GM19438 (cell line): Measurements from ENCODE around the gene DLGAP1.

Experiments
- ATAC-seq: cut with Tn5 transposase; IDR thresholded peaks from one replicate; pipeline ENCODE4 v1.9.1; 2021; ENCODE audit warnings: low read depth; ENCODE audit not compliant: unreplicated experiment

DLGAP1 gene

GRCh38 chr18:3842844-3843243, 612.3 kb downstream of the DLGAP1 start:
- ATAC-seq: no peak

- no peak for ATAC-seq
These were observed 614.3 kb downstream of the DLGAP1 start for GRCh38 chr18:3840766-3841165.

GRCh38 chr18:3839581-3839981, 615.5 kb downstream of the DLGAP1 start:
- ATAC-seq: no peak

GRCh38 chr18:3836483-3837335, 618.4 kb downstream of the DLGAP1 start:
- ATAC-seq: no peak

GRCh38 chr18:3832025-3832638, 623.0 kb downstream of the DLGAP1 start:
- no peak for ATAC-seq

- ATAC-seq: no peak
These were observed 624.5 kb downstream of the DLGAP1 start for GRCh38 chr18:3830604-3831003.

GRCh38 chr18:3827236-3827845, 627.8 kb downstream of the DLGAP1 start:
- ATAC-seq: no peak

GRCh38 chr18:3826021-3826420, 629.1 kb downstream of the DLGAP1 start:
- no peak for ATAC-seq

- ATAC-seq: no peak
These were observed 631.0 kb downstream of the DLGAP1 start for GRCh38 chr18:3824101-3824500.

GRCh38 chr18:3823073-3823472, 632.0 kb downstream of the DLGAP1 start:
- ATAC-seq: no peak

GRCh38 chr18:3821524-3821923, 633.6 kb downstream of the DLGAP1 start:
- ATAC-seq: no peak

- no peak for ATAC-seq
These were observed 635.1 kb downstream of the DLGAP1 start for GRCh38 chr18:3819961-3820360.

GRCh38 chr18:3816610-3817363, 638.3 kb downstream of the DLGAP1 start:
- no peak for ATAC-seq

GRCh38 chr18:3815991-3816390, 639.1 kb downstream of the DLGAP1 start:
- no peak for ATAC-seq

GRCh38 chr18:3814816-3815215, 640.3 kb downstream of the DLGAP1 start:
- ATAC-seq: no peak

GRCh38 chr18:3810296-3810695, 644.8 kb downstream of the DLGAP1 start:
- no peak for ATAC-seq

- ATAC-seq: no peak
These were observed 645.9 kb downstream of the DLGAP1 start for GRCh38 chr18:3808985-3809780.

GRCh38 chr18:3806656-3807055, 648.5 kb downstream of the DLGAP1 start:
- ATAC-seq: no peak

GRCh38 chr18:3804336-3804735, 650.8 kb downstream of the DLGAP1 start:
- no peak for ATAC-seq

GRCh38 chr18:3803350-3803749, 651.8 kb downstream of the DLGAP1 start:
- no peak for ATAC-seq
